Measurements from ENCODE around the gene STRADA. TPM values are rescaled to one million over a fixed set of nuclear protein-coding genes. Genes with fewer than 3 reads are reported as not detected.

The STRADA gene
- total RNA-seq, 2 donors from 2014 or later, result 15.7 to 37.1 TPM

DNA sequence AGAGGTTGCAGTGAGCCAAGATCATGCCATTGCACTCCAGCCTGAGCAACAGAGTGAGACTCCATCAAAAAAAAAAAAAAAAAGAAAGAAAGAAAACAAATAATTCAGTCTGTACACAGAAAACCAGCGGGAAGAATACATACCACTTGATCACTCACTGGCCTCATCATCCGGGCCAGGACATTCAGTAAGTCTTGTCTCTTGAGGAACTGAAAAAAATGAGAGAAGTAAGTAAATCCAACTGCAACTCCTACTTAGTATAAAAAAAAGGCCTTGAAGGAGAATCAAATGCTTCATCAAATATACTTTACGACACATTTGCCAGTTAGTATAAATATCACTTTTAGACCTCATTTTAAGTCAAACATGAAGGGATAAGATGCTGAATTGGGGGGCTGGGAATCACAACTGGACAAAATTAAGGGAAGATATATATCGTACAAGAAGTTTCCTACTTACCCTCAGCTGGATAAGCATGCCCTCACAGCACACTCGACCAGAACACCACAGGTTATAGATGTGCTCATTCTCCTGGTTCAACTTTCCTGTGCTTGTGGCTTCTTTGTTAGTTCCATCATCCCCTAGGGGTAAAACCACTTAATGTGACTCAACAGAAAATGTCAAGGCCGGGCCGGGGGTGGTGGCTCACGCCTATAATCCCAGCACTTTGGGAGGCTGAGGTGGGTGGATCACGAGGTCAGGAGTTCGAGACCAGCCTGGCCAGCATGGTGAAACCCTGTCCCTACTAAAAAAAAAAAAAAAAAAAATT, 19.4 kb upstream of the STRADA start:
- TF ChIP-seq, protein P1, sequence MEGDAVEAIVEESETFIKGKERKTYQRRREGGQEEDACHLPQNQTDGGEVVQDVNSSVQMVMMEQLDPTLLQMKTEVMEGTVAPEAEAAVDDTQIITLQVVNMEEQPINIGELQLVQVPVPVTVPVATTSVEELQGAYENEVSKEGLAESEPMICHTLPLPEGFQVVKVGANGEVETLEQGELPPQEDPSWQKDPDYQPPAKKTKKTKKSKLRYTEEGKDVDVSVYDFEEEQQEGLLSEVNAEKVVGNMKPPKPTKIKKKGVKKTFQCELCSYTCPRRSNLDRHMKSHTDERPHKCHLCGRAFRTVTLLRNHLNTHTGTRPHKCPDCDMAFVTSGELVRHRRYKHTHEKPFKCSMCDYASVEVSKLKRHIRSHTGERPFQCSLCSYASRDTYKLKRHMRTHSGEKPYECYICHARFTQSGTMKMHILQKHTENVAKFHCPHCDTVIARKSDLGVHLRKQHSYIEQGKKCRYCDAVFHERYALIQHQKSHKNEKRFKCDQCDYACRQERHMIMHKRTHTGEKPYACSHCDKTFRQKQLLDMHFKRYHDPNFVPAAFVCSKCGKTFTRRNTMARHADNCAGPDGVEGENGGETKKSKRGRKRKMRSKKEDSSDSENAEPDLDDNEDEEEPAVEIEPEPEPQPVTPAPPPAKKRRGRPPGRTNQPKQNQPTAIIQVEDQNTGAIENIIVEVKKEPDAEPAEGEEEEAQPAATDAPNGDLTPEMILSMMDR (IDR thresholded peaks at IDR 0.05), result no peak
- no peak for TF ChIP-seq POLR2AphosphoS5 (IDR thresholded peaks at IDR 0.05)
- TF ChIP-seq POLR2A (IDR thresholded peaks at IDR 0.05), result no peak
- H3K27ac ChIP-seq, result no peak overlapping the region
- intact Hi-C loops (cut with DNase I), result no loop called here
- no peaks in the 10 kb centered on the region for H3K4me1 ChIP-seq (replicated peaks)
- H3K4me3 ChIP-seq, result no peak overlapping the region
- no peaks in the 10 kb centered on the region for H3K9me3 ChIP-seq
- 82% methylated on average over 10 of the region's 10 CpGs for WGBS
- H3K36me3 ChIP-seq, result peaks cover 6 to 9% of the 10 kb centered on the region in 2 donors
- DNase-seq (ENCODE audit: low spot score), result no peak
- no peaks in the 10 kb centered on the region for H3K27me3 ChIP-seq (replicated peaks; ENCODE audit: insufficient read depth)

DNA sequence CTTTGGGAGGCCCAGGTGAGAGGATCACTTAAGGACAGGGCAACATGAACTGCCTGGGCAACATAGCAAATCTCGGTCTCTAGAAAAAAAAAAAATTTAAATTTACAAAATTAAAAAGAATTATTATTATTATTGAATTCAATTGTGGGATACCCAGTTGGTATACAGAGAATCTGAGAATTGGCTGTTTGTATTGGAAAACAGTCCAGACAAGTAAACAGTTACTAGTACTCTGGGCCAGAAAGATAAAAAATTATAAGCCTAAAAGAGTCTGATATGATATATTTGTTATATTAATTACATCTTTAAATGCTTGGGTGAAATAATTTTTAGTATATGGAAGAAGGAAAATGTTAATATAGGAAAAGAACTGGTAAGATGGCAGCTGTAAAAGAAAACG, 16.8 kb upstream of the STRADA start:
- no peak overlapping the region for H3K27ac ChIP-seq
- 80% methylated on average over 2 of the region's 2 CpGs for WGBS
- intact Hi-C loops (cut with DNase I), result no loop called here
- H3K36me3 ChIP-seq, result peaks cover 9 to 11% of the 10 kb centered on the region in 2 donors
- DNase-seq (ENCODE audit: low spot score), result no peak
- no peaks in the 10 kb centered on the region for H3K4me1 ChIP-seq (replicated peaks)
- no peaks in the 10 kb centered on the region for H3K9me3 ChIP-seq
- H3K4me3 ChIP-seq, result no peak overlapping the region
- H3K27me3 ChIP-seq (replicated peaks; ENCODE audit: insufficient read depth), result no peaks in the 10 kb centered on the region
- TF ChIP-seq, protein P1 (IDR thresholded peaks at IDR 0.05), result no peak
- TF ChIP-seq POLR2A (IDR thresholded peaks at IDR 0.05) (no peak), POLR2AphosphoS5 (IDR thresholded peaks at IDR 0.05) (no peak)

DNA sequence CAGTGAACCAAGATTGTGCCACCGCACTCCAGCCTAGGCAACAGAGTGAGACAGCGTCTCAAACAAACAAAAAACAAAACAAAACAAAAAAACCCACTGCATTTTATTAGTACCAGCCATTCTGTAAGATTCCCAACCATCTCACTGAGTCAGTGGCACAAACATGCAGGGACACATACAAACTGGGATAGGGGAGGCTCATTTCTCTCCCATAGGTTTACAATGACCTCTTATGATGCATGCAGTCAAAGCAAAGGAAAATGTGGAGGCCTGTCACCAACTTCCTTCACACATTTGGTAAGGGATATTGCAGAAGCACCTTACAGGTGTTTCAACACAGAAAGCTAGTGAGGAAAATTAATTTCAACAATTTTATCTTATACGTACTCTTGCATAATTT, 12.4 kb upstream of the STRADA start:
- Histone ChIP-seq H3K27me3 (replicated peaks; ENCODE audit: insufficient read depth) (no peaks in the 10 kb centered on the region), H3K4me1 (replicated peaks) (no peaks in the 10 kb centered on the region), H3K27ac (no peak overlapping the region), H3K9me3 (no peaks in the 10 kb centered on the region), H3K4me3 (no peak overlapping the region), H3K36me3 (peaks cover 4% of the 10 kb centered on the region in 2 donors)
- TF ChIP-seq POLR2AphosphoS5 (IDR thresholded peaks at IDR 0.05), result no peak
- TF ChIP-seq, protein P1 (IDR thresholded peaks at IDR 0.05), result no peak
- TF ChIP-seq POLR2A (IDR thresholded peaks at IDR 0.05), result no peak
- intact Hi-C loops (cut with DNase I), result no loop called here
- 87% methylated on average over 3 of the region's 3 CpGs for WGBS
- no peak for DNase-seq (ENCODE audit: low spot score)

DNA sequence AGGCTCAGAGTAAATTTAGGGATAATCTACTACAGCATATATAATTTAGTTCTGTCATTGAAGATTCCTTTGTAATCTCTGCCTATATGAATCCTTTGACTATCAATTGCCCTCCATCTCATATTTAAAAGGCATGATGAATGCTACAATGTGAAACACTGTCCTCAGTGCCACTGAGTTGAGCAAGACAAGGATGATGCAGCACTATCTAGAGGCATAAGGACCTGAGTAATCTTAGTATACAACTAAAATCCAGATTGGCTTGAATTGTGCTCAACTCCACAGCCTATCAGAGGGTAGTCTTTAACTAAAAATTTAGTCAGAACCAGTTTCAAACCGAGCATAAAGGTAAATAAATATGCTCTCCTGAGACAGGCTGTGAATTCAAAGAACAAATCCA, 11.6 kb upstream of the STRADA start:
- DNase-seq (ENCODE audit: low spot score), result no peak
- intact Hi-C loops (cut with DNase I), result no loop called here
- TF ChIP-seq, protein P1 (IDR thresholded peaks at IDR 0.05), result no peak
- H3K27me3 ChIP-seq (replicated peaks; ENCODE audit: insufficient read depth), result no peaks in the 10 kb centered on the region
- H3K9me3 ChIP-seq, result no peaks in the 10 kb centered on the region
- whole genome bisulfite sequencing, result 72% methylated on average over 1 of the region's 1 CpG
- H3K36me3 ChIP-seq, result peaks cover 4% of the 10 kb centered on the region in 2 donors
- H3K4me1 ChIP-seq (replicated peaks), result no peaks in the 10 kb centered on the region
- no peak overlapping the region for H3K4me3 ChIP-seq
- H3K27ac ChIP-seq, result no peak overlapping the region

DNA sequence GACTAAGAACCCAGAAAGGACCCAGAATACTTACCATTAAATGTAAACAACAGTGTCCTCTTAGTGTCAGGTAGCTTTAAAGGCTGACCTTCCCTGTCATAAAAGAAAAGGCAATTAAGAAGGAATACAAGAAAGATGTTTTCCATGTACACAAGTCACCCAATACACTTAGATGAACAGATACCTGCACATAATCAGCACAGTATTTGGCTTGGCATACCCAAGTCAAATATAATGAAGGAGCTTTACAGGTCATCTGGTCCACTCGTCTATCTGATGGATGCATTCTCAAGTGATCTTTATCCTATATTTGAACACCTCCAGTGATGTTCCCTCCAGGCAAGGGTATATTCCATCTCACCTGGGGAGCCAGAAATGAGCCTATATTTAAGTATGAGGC, 11.1 kb upstream of the STRADA start:
- Histone ChIP-seq H3K4me3 (no peak overlapping the region), H3K4me1 (replicated peaks) (no peaks in the 10 kb centered on the region), H3K27ac (no peak overlapping the region), H3K27me3 (replicated peaks; ENCODE audit: insufficient read depth) (no peaks in the 10 kb centered on the region), H3K36me3 (peaks cover 4% of the 10 kb centered on the region in 2 donors), H3K9me3 (no peaks in the 10 kb centered on the region)
- 35% methylated on average over 1 of the region's 1 CpG for WGBS
- TF ChIP-seq, protein P1 (IDR thresholded peaks at IDR 0.05), result no peak
- TF ChIP-seq POLR2AphosphoS5 (IDR thresholded peaks at IDR 0.05) (no peak), POLR2A (IDR thresholded peaks at IDR 0.05) (no peak)
- intact Hi-C loops (cut with DNase I), result no loop called here
- no peak for DNase-seq (ENCODE audit: low spot score)
